ENCODE results near the gene CYB5R3.

DNA sequence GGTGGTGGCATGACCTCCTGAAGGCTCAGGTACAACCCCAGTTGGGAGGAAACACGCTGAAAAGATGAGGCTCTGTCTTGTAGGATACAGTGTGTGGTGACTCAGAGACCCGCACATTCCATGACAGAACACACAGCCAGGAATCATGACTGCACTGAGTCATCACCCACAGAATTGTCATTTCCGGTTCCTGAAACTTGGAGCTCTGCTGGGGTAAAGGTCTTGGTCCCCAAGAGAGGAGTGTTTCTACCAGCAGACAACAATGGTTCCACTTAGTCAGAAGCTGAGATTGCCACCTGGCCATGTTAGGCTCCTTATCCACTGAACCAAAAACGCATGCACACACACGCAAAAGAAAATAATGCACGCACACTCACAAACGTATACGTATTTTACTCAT, 31.5 kb upstream of the CYB5R3 start:
- no peak for TF ChIP-seq EZH2 (IDR thresholded peaks at IDR 0.05; ENCODE audit: borderline replicate concordance, low read depth, low read length, poor library complexity, severe bottlenecking)
- TF ChIP-seq, protein P1, sequence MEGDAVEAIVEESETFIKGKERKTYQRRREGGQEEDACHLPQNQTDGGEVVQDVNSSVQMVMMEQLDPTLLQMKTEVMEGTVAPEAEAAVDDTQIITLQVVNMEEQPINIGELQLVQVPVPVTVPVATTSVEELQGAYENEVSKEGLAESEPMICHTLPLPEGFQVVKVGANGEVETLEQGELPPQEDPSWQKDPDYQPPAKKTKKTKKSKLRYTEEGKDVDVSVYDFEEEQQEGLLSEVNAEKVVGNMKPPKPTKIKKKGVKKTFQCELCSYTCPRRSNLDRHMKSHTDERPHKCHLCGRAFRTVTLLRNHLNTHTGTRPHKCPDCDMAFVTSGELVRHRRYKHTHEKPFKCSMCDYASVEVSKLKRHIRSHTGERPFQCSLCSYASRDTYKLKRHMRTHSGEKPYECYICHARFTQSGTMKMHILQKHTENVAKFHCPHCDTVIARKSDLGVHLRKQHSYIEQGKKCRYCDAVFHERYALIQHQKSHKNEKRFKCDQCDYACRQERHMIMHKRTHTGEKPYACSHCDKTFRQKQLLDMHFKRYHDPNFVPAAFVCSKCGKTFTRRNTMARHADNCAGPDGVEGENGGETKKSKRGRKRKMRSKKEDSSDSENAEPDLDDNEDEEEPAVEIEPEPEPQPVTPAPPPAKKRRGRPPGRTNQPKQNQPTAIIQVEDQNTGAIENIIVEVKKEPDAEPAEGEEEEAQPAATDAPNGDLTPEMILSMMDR (conservative IDR thresholded peaks at IDR 0.05; ENCODE audit: low read depth, low read length): no peak
